22Rv1 (cell line): ENCODE measurements around the gene ANTKMT.

ENCODE experiments used
- CTCF ChIP-seq: fragments of 450-650 bp; IDR thresholded peaks from 2 replicates; pipeline ENCODE4 v1.5.1; 2017; ENCODE audit warnings: mild to moderate bottlenecking
- ZFX ChIP-seq: fragments of 450-650 bp; IDR thresholded peaks from 2 replicates; pipeline ENCODE4 v1.6.1; 2017; ENCODE audit warnings: antibody characterized with exemption, borderline replicate concordance

GRCh38 chr16:708019-708418 lies 12.9 kb upstream of the ANTKMT start:
- TF ChIP-seq CTCF (no peak), ZFX (no peak)
